ENCODE measurements around the gene DZIP1.
"Not testable (repeated sequence)": the region's sequence is repeated elsewhere in the genome, so short reads cannot be mapped to it uniquely, and the experiment has no call there.

Gene DZIP1, protein sequence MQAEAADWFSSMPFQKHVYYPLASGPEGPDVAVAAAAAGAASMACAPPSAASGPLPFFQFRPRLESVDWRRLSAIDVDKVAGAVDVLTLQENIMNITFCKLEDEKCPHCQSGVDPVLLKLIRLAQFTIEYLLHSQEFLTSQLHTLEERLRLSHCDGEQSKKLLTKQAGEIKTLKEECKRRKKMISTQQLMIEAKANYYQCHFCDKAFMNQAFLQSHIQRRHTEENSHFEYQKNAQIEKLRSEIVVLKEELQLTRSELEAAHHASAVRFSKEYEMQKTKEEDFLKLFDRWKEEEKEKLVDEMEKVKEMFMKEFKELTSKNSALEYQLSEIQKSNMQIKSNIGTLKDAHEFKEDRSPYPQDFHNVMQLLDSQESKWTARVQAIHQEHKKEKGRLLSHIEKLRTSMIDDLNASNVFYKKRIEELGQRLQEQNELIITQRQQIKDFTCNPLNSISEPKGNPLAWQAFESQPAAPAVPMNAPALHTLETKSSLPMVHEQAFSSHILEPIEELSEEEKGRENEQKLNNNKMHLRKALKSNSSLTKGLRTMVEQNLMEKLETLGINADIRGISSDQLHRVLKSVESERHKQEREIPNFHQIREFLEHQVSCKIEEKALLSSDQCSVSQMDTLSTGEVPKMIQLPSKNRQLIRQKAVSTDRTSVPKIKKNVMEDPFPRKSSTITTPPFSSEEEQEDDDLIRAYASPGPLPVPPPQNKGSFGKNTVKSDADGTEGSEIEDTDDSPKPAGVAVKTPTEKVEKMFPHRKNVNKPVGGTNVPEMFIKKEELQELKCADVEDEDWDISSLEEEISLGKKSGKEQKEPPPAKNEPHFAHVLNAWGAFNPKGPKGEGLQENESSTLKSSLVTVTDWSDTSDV

DNA sequence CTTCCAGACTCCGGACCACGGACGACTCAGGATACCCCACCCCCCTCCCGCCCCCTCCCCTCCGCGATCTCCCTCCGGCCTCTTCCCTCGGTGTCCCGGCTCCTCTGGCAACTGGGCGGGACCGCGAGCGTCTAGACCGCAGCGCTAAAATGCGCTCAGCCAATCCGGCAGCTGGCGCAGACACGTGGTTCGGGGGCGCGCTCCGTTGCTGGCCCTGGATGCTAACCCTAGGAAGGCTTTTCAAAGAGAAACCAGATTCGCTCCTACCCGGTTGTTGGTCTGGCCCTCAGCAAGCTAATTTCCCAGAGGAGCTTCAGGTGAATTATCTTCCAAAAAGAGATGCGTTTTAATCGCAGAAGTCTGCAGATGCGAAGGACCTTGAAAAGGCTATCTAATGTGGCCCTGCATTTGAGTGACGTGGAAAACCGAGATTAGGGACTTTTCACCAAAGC, at the start of gene DZIP1:
Gene DZIP1, minus strand, starts transcription at position 106 of the 452 bp plus-strand sequence. CDS start 2,677 bp downstream, outside the sequence.
- DNase-seq: peak; percentile 89

DNA sequence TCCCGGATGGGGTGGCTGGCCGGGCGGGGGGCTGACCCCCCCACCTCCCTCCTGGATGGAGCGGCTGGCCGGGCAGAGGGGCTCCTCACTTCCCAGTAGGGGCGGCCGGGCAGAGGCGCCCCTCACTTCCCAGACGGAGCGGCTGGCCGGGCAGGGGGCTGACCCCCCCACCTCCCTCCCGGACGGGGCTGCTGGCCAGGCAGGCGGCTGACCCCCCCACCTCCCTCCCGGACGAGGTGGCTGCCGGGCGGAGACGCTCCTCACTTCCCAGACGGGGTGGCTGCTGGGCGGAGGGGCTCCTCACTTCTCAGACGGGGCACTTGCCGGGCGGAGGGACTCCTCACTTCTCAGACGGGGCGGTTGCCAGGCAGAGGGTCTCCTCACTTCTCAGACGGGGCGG, 46.5 kb upstream of the DZIP1 start:
- DNase-seq: not testable (repeated sequence)

DNA sequence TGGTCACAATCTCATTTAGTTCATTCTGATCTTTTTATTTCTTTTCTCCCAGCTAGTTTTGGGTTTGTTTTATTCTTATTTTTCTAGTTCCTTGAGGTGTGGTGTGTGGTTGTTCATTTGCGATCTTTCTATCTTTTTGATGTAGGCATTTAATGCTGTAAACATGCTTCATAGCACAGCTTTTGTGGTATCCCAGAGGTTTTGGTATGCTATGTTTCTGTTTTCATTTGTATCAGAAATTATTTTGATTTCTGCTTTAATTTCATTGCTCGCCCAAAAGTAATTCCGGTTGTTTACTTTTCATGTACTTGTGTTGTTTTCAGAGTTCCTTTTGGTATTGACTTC, 45.0 kb upstream of the DZIP1 start:
- DNase-seq: no peak

DNA sequence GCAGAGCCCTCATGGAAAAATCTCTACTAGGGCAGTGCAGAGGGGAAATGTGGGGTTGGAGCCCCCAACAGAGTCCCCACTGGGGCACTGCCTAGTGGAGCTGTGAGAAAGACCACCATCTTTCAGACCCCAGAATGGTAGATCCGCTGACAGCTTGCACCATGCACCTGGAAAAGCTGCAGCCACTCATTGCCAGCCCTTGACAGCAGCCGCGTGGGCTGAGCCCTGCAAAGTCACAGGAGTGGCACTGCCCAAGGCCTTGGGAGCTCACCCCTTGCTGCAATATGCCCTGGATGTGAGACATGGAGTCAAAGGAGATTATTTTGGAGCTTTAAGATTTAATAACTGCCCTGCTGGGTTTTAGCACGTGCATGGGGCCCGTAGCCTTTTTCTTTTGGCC, 40.5 kb upstream of the DZIP1 start:
- DNase-seq: not testable (repeated sequence)

DNA sequence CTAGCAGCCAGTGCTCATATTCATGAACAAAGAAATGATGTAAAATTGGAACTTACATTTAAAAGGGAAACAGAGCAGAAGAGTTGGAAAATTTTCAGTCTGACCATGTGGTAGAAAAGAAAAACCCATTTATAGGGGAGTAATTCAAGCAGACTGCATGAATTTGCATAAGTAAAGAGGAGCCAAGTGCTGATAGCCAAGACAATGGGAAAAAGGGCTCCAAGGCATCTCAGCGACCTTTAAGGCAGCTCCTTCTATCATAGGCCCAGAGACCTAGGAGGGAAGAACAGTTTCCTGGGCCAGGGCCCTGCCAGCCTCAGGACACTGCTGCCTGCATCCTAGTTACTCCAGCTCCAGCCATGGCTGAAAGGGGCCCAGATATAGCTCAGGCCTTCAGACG, 39.9 kb upstream of the DZIP1 start:
- DNase-seq: no peak

DNA sequence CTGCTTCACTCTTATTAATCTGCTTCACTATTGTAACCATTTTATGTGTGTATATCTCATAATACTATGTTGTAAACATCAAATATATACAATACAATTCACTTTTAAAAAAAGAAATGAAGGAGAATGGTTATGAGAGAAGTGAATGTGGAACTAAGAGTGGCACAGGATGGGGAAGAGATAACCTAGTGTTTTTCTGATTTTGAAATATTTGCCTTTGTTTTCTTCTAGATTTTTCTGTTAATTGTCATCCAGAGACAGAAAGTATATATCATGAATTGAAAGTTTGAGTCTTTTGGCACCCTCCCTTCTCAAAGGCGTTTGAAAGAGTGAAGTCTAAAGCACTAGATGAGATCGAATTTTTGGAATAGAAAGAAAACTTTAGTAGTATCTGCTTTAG, 35.2 kb upstream of the DZIP1 start:
- DNase-seq: no peak

DNA sequence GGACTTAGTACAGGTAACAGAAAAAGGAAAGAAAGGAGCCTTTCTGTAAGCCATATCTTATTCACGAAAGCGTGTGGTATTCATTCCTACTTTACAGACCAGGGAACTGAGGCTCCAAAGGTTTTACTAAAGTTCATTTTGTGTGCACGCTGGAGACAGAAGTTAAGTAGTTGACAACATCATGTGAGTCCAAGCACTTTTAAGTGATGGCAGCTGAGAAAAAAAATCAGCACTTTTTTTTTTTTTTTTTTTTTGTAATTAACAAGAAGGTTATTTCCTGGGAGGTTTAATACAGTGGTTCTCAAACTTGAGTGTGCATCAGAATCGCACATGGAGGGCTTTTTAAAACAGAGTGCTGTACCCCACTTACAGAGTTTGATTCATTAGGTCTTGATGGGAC, 34.5 kb upstream of the DZIP1 start:
- DNase-seq: no peak

DNA sequence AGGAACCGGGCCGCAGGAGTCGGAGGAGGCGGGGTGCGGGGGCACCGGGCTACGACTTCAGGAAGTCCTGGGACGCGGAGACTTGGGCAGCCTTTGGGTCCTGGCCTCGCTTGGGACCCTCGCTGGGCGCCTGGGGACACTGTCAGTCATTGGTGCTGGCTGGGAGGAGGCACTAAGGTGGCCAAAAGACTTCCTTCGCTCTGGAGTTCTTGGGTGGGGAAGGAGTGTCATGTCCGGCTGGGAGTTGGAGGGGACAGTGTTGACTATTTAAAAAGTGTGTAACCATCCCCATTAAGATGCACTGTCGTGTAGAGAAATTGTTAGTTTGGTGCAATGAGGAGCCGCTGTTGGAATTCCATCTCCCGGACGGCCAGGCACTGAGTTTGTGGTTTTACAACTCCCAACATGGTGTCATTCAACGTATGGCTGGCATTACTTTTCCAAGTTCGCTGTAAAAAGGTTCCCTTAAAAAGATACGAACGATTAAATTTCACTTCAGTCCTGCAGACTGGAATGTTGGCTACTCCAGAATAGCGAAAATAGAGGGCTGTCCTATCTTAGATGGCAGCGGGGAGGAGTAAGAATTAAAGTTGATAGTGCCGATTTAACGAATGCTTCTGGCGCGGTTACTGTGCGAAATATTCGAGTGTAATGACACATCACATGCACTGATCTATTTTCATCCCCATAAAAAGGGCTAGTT, 33.2 kb upstream of the DZIP1 start:
- DNase-seq: peak; percentile 21

DNA sequence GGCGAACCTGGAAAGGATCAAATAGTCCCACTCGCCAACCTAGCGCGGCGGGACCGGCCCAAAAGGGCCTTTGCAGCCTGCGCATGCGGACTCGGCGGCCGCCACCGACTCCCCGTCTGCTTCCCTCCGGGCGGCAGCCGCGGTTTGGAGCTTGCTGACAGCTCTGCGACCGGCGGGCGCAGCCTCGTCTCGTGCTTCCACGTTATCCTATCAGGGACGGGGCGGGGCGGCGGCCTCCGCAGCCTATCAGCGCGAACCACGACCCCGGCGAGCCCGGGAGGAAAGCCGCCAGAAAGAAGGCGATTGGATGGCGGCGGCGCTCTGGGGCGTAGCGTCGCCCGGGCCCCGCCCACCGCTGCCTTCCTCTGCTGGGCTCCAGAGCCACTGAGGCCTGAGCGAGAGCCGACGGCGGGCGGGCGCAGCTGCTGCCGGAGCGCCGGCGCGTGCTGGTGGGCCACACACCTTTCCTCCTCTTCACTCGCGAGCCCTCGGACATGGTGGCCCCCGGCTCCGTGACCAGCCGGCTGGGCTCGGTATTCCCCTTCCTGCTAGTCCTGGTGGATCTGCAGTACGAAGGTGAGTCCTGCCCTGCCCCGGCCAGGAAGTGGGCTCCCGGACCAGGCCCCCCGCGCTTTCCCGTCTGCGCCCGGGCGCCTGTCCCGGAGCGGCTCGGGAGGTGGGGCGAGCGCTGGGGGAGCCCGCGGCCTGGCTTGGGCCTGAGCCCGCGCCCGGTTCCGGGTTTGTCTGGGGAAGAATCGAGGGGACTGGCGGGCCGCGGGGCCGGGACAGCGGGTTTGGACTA, 32.5 kb upstream of the DZIP1 start, which contains the start of gene DNAJC3:
Gene DNAJC3, plus strand, starts transcription at position 378 of the 802 bp plus-strand sequence. Its CDS starts 117 bp downstream, at position 495.
- peak; percentile 99 for DNase-seq

DNA sequence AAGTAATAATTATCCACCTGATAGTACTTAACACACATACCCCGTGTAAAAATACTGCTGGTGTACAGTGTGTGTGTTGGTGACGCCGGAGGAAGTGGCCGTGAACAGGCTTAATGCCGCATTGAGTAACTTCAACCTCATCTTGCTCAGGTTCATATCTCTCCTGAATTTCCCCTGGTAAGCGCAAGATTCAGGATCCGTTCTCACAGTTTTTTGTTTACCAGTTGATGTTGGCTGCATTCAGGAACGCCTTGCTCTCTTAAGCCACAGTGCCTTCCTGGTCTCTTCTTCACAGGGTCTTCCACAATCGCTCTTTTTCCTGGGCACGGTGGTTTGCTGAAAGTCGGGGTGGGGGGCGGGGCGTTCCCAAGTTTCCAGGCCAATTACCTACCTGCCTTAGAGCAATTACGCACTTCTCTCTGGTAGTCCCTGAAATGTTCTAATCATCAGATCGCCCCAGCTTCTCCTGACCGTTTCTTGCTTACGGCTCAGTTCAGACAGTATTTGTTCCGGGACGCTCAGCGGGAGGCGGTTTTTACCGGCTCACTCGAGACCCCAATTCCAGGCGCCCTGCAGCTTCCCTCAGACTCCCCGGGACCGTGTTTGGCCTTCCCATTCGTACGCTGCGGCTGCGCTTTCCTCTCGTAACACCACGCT, 31.7 kb upstream of the DZIP1 start:
- DNase-seq: peak; percentile 95

DNA sequence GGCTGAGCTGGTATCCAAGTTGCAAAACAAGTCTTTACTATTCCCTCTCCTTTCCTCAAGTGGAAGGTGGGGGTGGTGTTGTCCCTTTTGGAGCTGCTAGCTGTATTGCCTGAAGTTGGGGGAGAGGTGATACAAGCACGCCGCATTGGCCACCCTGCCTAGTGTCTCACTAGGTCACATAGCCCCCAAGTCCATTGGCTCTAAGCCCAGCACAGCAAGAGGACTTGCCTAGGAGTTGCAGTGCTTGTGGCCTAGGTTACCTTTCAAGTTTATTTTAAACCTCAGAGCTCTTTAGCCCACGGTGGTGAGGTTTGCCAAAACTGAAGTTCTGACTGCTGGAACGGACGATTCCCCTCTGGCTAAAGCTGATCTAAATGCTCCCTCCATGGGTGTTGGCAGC, 27.1 kb upstream of the DZIP1 start:
- DNase-seq: no peak

DNA sequence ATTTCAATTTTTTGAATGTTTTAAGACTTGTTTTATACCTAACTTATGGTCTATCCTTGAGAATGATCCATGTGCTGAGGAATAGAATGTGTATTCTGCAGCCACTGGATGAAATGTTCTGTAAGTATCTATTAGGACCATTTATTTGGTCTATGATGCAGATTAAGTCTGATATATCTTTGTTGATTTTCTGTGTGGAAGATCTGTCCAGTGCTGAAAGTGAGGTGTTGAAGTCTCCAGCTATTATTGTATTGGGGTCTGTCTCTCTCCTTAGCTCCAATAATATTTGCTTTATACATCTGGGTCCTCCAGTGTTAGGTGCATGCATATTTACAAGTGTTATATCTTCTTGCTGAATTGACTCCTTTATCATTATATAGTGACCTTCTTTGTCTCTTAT, 22.7 kb upstream of the DZIP1 start:
- DNase-seq: not testable (repeated sequence)

DNA sequence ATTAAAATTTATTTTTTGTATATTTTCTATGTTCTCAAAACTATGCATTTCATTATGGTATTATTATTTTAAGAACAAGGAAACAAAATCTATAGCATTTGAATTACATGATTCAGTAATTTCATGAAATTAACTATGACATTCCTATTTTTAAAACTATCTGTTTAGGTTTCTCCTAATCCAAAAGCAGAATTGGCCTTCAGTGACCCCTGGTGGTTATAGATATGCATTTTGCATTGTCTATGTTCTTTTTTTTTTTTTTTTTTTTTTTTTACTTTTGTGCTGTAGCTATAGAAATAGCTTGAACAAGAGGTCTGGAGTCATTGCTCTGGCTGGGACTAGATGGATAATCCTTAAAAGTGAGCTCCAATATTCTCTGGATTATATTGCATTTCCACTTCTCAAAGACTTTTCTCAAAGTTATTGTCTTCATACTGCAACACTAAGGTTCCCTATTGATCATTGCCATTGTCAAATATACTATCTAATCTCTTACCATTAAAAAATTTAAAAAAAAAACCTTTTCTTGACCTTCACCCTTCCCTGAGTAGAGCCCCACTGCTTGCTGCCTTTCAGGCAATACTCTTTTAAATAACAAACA, 16.6 kb upstream of the DZIP1 start:
- peak; percentile 66 for DNase-seq

DNA sequence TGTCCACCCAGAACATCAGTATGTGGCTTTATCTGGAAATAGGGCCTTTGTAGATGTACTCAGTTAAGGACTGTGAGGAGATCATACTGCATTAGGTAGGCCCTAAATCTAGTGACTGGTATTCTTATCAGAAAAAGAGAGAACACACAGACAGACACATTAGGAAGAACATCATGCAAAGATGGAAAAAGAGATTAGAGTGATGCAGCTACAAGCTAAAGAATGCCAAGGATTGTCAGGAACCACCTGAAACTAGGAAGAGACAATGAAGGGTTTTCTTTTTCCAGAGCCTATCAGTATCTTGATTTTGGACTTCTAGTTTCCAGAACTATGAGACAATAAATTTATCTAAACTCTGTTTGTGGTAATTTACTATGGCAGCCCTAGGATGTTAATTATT, 15.0 kb upstream of the DZIP1 start:
- DNase-seq: no peak

DNA sequence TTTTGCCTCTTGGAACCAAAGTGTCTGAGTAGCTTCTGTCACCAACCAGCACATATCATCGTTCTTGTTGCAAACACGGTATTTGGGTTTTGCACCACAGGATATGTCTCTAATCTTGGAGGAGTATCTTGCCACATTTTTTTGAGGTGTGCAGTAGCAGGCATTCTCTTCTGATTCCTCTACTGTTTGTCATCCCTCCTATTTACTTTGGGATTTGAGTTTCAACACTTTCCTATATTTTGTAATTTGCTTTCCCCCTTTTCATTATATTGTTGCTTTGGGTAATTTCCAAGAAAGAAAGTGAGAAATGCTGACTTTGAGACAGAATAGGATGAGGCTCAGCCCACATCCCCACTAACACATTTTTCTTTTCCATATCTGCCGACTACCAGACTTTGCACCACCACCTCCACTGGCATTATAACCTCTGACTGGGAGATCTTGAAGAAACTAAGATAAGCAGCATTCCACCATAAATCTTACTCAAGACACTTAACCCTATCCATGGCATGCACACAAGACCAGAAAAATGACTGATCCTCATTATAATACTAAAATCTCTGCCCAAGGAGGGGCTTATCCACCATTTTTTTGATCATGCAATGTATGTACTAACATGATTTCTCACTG, 12.0 kb upstream of the DZIP1 start:
- DNase-seq: no peak

DNA sequence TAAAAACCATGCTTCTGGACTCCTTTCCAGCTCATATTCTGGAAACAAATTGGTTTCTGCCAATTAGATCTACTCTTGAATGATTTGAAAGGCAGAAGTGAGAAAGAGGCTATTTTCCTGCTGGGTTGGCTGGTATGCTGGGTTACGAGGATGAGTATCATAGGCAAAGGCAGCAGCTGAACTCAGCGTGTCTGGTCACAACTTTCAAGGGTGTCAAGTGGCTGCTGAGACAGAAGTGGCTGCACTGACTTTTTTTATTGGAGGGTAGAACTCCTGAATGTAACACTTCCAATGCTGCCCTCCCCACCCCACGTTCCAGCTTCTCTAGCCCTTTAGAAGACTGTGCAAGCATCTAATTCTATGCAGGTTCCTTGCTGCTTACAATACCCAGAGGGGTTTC, 8.3 kb upstream of the DZIP1 start:
- DNase-seq: no peak

DNA sequence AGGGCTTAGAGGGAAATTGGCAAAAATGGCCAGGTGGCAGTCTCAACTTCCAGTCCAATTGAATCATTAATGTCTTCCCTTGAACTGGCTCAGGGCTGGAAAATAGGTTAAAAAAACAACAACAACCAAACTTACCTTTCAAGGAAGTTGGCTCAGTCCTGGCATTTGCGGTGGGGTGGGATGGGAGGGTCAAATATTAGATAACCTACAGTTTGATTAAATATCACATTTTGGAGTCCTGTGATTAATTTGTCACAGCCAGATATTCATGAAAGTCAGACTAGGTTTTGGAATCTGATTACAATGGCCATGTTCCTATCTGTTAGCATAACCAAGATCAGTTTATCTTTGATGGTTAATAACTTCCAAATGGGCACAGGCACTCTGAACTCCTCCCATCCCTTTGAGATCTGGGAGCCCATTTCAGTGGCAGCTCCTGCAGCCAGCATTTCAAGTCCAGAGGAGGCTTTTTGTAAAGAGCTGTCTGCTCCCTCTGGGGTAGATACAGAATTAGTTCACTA, 7.8 kb upstream of the DZIP1 start:
- no peak for DNase-seq

DNA sequence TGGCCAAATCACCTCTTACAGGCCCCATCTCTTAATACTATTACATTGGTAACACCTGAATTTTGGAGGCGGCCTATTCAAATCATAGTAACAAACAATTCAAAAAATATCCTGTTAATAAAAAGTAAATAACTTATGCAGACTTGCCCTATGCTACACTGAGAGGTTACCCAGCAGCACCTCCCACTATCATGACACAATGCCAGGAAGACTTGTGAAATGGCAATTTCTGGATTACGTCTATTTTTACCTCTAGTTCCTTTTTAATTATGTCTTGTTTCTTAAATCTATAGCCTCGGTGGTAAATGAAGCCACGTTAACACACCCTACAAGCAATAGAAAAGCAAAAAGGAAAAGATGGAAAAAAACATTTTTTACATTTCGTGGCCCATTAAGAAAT, 6.2 kb upstream of the DZIP1 start:
- DNase-seq: no peak

DNA sequence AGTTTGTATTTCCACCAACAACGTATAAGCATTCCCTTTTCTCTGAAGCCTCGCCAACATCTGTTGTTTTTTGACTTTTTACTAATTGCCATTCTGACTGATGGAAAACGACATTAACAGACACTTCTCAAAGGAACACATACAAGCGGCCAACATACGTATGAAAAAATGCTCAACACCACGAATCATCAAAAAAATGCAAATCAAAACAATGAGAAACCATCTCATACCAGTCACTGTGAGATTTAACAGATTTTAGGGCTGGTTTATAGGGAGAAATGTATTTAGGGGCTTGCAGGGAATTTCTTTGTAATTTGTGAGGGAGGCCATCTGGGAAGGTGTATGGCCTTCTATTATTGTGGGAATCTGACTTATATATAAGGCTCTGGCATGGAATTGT, 2.8 kb upstream of the DZIP1 start:
- DNase-seq: no peak

DNA sequence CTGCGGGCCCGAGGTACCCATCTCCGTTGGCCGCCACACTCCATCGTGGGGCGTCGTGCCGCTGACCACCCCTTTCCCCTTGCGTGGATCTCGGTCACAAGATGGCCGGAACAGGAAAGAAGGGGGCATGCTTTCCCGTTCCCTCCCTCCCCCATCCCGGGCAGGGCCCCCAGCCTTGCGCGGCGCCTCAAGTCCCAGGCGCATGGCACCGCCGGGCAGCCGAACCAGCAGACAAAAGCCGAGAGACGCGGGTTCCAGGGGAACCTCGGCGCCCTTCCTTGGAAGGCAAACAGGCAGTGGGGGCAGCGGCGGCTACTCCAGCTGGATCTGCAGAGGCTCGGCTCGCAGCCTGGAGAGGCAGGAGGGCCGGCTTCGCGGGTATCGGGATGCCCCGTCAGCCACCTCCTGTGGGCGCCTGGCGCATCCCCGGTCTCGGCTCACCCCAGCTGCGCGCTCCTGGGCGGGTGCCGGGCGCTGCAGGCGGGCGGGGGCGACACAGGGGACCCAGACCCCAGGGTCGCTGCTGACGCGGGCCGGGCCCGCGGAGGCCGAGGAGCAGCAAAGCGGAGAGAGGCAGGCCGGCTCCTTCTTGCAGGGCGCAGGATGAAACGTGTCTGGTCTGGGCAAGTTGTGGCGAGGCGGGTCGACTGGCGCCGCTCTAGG, 439 bp downstream of the DZIP1 start:
- peak; percentile 79 for DNase-seq
